Measurements from ENCODE around the gene FFAR1.

The FFAR1 gene

GRCh38 chr19:35302446-35302845, 45.3 kb upstream of the FFAR1 start:
- H3K4me3 ChIP-seq (ENCODE audit: low read depth, low read length): no peak overlapping the region
- CTCF ChIA-PET: no interaction called here
- no peak for DNase-seq (ENCODE audit: low read depth, low spot score)
- TF ChIP-seq CTCF (IDR thresholded peaks at IDR 0.05; ENCODE audit: insufficient read depth, low read length, missing control alignments): no peak
- POLR2A ChIA-PET: no interaction called here

GRCh38 chr19:35303357-35303915, 44.3 kb upstream of the FFAR1 start:
- ChIA-PET CTCF (no interaction called here), POLR2A (no interaction called here)
- no peak for DNase-seq (ENCODE audit: low read depth, low spot score)
- no peak for TF ChIP-seq CTCF (IDR thresholded peaks at IDR 0.05; ENCODE audit: insufficient read depth, low read length, missing control alignments)
- no peak overlapping the region for H3K4me3 ChIP-seq (ENCODE audit: low read depth, low read length)

- H3K4me3 ChIP-seq (ENCODE audit: low read depth, low read length): no peak overlapping the region
- no peak for DNase-seq (ENCODE audit: low read depth, low spot score)
- CTCF ChIA-PET: no interaction called here
- POLR2A ChIA-PET: no interaction called here
- no peak for TF ChIP-seq CTCF (IDR thresholded peaks at IDR 0.05; ENCODE audit: insufficient read depth, low read length, missing control alignments)
These were observed 43.7 kb upstream of the FFAR1 start for GRCh38 chr19:35304036-35304435.

GRCh38 chr19:35305181-35305580, 42.5 kb upstream of the FFAR1 start:
- no peak overlapping the region for H3K4me3 ChIP-seq (ENCODE audit: low read depth, low read length)
- TF ChIP-seq CTCF (IDR thresholded peaks at IDR 0.05; ENCODE audit: insufficient read depth, low read length, missing control alignments): no peak
- DNase-seq (ENCODE audit: low read depth, low spot score): no peak
- CTCF ChIA-PET: interaction anchor here (1.5 kb wide), 1 partner anchor 10 kb away, joined by 3 read pairs; no protein-coding TSS in a partner anchor
- POLR2A ChIA-PET: no interaction called here

- DNase-seq (ENCODE audit: low read depth, low spot score): no peak
- no peak for TF ChIP-seq CTCF (IDR thresholded peaks at IDR 0.05; ENCODE audit: insufficient read depth, low read length, missing control alignments)
- ChIA-PET CTCF (no interaction called here), POLR2A (no interaction called here)
- H3K4me3 ChIP-seq (ENCODE audit: low read depth, low read length): no peak overlapping the region
These were observed 41.0 kb upstream of the FFAR1 start for GRCh38 chr19:35306473-35307246.

- TF ChIP-seq CTCF (IDR thresholded peaks at IDR 0.05; ENCODE audit: insufficient read depth, low read length, missing control alignments): no peak
- H3K4me3 ChIP-seq (ENCODE audit: low read depth, low read length): no peak overlapping the region
- ChIA-PET CTCF (no interaction called here), POLR2A (no interaction called here)
- DNase-seq (ENCODE audit: low read depth, low spot score): no peak
These were observed 39.8 kb upstream of the FFAR1 start for GRCh38 chr19:35307931-35308330.
